Adrenal gland (tissue), 12 donors: ENCODE data around the gene LAMA2. TPM values are rescaled to one million over a fixed set of nuclear protein-coding genes. Genes with fewer than 3 reads are reported as not detected.

Experiments used
- DNase-seq, 7 donors: peaks; one replicate each; pipeline ENCODE4 v3.0.0-alpha.2; 2019 to 2020
- H3K27ac ChIP-seq, 5 donors: fragments of 200-600 bp; sonication (generic) in 4 of 5; 1 replicate in 3 of 5; 2 replicates in 2 of 5; pipeline versions ENCODE4 v1.5.1 to v1.8.0; 2016 to 2020; ENCODE audit warnings: mild to moderate bottlenecking in 1 of 5
- H3K27me3 ChIP-seq: fragments of 200-600 bp; 2 replicates; pipeline ENCODE4 v1.8.0; 2021
- H3K36me3 ChIP-seq, 2 donors: fragments of 200-600 bp; replicated peaks in 1 of 2; 1 replicate in 1 of 2; 2 replicates in 1 of 2; pipeline versions ENCODE4 v1.5.1 to v1.8.0; 2018 to 2022
- H3K4me1 ChIP-seq, 2 donors: fragments of 200-600 bp; replicated peaks in 1 of 2; 1 replicate in 1 of 2; 2 replicates in 1 of 2; pipeline versions ENCODE4 v1.5.1 to v1.8.0; 2018 to 2021
- H3K4me3 ChIP-seq, 4 donors: fragments of 200-600 bp; sonication (generic) in 3 of 4; one replicate each; pipeline ENCODE4 v1.5.1; 2016 to 2018
- H3K9me3 ChIP-seq, 3 donors: fragments of 200-600 bp; sonication (generic) in 1 of 3; replicated peaks in 1 of 3; 1 replicate in 2 of 3; 2 replicates in 1 of 3; pipeline versions ENCODE4 v1.5.1 to v1.8.0; 2016 to 2021
- POLR2A ChIP-seq, 2 donors: fragments of 450-650 bp; IDR thresholded peaks; one replicate each; pipeline ENCODE4 v1.6.1; 2017; ENCODE audit warnings: antibody characterized with exemption in 2 of 2, mild to moderate bottlenecking in 2 of 2, moderate library complexity in 1 of 2
- WGBS, 4 donors: extraction: QIAGEN DNeasy Blood & Tissue Kit in 2 of 4; methylation state at CpG; one replicate each; pipeline versions ENCODE4 v1.1.5 to v1.1.7; 2013 to 2017; 5-methylcytosine and 5-hydroxymethylcytosine counted together
- intact Hi-C, 2 donors: fragments of 100-400 bp; cut with DNase I; formaldehyde crosslinking; loops; one replicate each; pipeline versions ENCODE4 v1.14.1 to v1.15.0; 2022 to 2023
- polyA plus RNA-seq, 3 donors: library from polyadenylated mRNA; stranded (reverse); fragments of 200-250 nt in 2 of 3; fragments of 350-450 nt in 1 of 3; fragmentation: Illumina TruSeq in 1 of 3; extraction: RNeasy Lipid Tissue Mini Kit (QIAGEN cat#74804) in 1 of 3; gene quantifications; one replicate each; pipeline ENCODE4 v1.2.3, GENCODE V29; 2013 to 2014
- small RNA-seq, 2 donors: library from RNA; depleted of rRNA; stranded (forward); fragments of <200 nt; gene quantifications; one replicate each; pipeline ENCODE3, GENCODE V24; 2016
- total RNA-seq, 9 donors: library from RNA; depleted of rRNA in 4 of 9; stranded (reverse); fragments of >200 nt in 4 of 9; fragments of 120-200 nt in 1 of 9; fragmentation: NEBNext Ultra II Directional in 1 of 9; extraction: Animal tissue kit (Norgen Biotek cat#: 25700) in 1 of 9; gene quantifications; one replicate each; pipeline versions ENCODE4 v1.1.0 to v1.2.4, GENCODE V29; 2013 to 2023
- TF ChIP-seq, protein P1 (sequence below), 6 experiments: fragments of 450-650 bp in 4 of 6; fragments of 200-600 bp in 2 of 6; sonication (generic) in 1 of 6; IDR thresholded peaks; 1 replicate in 5 of 6; 2 replicates in 1 of 6; pipeline versions ENCODE4 v1.5.1 to v1.8.0; 2016 to 2021; ENCODE audit warnings: antibody characterized with exemption in 6 of 6, mild to moderate bottlenecking in 2 of 6, moderate library complexity in 1 of 6
- donor health status: healthy with polysubstance abuse.
- donor health status: Bipolar disorder and iron deficiency.
- donor health status: DM: yes; HTN: yes; CAD: no.
- donor health status: DM: no; HTN: no; CAD: no.
- donor health status: DM: no; HTN: no; CAD: no.
- donor health status: DM: yes; HTN: yes; CAD: no.

LAMA2 gene
- total and polyA plus RNA-seq, 12 donors: 5.8 to 105 (median 38.9) TPM

DNA sequence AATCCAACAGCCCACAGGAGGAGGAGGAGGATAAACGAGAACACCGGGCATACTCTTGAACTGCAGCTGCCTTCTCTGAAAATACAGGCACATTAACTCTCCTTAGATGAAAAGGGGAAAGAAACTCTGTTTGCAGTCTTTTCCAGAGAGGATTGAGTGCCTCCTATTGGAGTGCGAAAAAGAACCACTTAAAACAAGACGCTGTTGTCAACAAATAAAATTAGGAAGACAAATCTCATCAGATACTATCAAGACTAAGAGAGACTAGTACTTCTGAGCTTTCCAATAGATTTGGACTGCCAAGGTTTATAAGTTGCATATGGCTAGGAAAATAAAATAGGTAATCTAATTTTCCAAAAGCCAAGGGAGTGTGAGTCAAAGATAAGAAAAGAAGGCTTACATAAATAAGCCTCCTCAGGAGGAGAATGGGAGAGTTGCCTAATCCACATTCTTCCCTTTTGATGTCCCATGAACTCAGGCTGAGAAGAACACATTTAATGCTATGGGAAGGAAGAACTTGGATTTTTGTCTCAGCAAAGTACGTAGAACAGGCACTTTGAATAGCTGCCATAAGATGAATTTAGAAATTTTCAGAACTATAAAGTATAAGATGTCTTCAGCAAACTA lies 672.4 kb downstream of the LAMA2 start:
- intact Hi-C loops: no loop called here
- DNase-seq: no peak
- no peaks in the 10 kb centered on the region for H3K27me3 ChIP-seq
- TF ChIP-seq POLR2A (IDR thresholded peaks at IDR 0.05): no peak
- TF ChIP-seq, protein P1, sequence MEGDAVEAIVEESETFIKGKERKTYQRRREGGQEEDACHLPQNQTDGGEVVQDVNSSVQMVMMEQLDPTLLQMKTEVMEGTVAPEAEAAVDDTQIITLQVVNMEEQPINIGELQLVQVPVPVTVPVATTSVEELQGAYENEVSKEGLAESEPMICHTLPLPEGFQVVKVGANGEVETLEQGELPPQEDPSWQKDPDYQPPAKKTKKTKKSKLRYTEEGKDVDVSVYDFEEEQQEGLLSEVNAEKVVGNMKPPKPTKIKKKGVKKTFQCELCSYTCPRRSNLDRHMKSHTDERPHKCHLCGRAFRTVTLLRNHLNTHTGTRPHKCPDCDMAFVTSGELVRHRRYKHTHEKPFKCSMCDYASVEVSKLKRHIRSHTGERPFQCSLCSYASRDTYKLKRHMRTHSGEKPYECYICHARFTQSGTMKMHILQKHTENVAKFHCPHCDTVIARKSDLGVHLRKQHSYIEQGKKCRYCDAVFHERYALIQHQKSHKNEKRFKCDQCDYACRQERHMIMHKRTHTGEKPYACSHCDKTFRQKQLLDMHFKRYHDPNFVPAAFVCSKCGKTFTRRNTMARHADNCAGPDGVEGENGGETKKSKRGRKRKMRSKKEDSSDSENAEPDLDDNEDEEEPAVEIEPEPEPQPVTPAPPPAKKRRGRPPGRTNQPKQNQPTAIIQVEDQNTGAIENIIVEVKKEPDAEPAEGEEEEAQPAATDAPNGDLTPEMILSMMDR (IDR thresholded peaks at IDR 0.05): no peak
- no peaks in the 10 kb centered on the region for H3K4me1 ChIP-seq
- no peaks in the 10 kb centered on the region for H3K36me3 ChIP-seq
- 74 to 97% (median 89%) methylated on average over 5 of the region's 5 CpGs for WGBS, 4 donors
- H3K27ac ChIP-seq: no peak overlapping the region
- no peaks in the 10 kb centered on the region for H3K9me3 ChIP-seq
- H3K4me3 ChIP-seq: no peak overlapping the region

DNA sequence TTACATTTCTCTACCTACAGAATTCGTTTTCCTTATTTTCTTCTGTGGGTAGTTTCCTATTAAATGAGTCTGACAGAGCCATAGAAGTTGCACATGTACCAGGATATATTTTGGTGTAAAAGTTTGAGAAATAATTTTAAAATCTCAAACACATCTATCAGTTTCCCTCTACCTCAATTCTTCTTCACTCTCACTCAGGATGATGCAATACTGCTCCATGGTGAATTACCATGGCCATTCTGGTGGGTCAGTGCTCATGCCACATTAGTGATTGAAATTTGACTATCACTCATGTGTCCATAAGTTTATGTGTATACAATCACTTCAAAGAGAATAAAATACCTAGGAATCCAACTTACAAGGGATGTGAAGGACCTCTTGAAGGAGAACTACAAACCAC lies 675.3 kb downstream of the LAMA2 start:
- no peaks in the 10 kb centered on the region for H3K36me3 ChIP-seq
- no peak overlapping the region for H3K27ac ChIP-seq
- WGBS, 4 donors: 90 to 94% (median 91%) methylated on average over 1 of the region's 1 CpG
- no peaks in the 10 kb centered on the region for H3K27me3 ChIP-seq
- H3K9me3 ChIP-seq: peaks cover 0 to 7% (median 0%) of the 10 kb centered on the region in 3 donors
- TF ChIP-seq, protein P1 (IDR thresholded peaks at IDR 0.05): no peak
- TF ChIP-seq POLR2A (IDR thresholded peaks at IDR 0.05): no peak
- intact Hi-C loops: no loop called here
- no peak overlapping the region for H3K4me3 ChIP-seq
- DNase-seq: no peak
- H3K4me1 ChIP-seq: no peaks in the 10 kb centered on the region

DNA sequence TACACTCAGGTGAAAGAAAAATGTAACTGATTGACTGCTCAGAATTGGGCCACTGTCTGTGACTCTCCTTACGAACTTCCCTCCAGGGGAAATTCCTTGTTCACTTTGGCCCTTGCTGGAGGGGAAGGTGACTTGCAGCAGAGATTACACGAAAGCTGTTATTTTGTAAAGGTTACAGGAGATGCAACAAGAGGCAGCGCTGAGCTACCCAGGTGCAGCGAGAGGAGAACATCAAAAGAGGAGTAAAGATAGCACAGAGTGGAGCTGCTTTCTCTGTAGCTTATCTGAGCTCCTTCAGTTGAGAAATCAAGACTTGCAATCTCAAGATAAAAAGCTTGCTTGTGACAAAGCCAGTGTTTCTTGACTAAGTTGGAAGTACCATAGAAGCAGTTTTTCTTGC lies 682.4 kb downstream of the LAMA2 start:
- Histone ChIP-seq H3K27me3 (no peaks in the 10 kb centered on the region), H3K9me3 (peaks cover 0 to 7% (median 0%) of the 10 kb centered on the region in 3 donors), H3K36me3 (no peaks in the 10 kb centered on the region), H3K27ac (no peak overlapping the region), H3K4me3 (no peak overlapping the region), H3K4me1 (no peaks in the 10 kb centered on the region)
- DNase-seq: no peak
- no peak for TF ChIP-seq POLR2A (IDR thresholded peaks at IDR 0.05)
- TF ChIP-seq, protein P1 (IDR thresholded peaks at IDR 0.05): no peak
- 82 to 96% (median 91%) methylated on average over 4 of the region's 4 CpGs for WGBS, 4 donors
- intact Hi-C loops: loop anchor here in 1 of 2 donors (10.0 kb wide), 1 partner anchor 51 kb away; no protein-coding TSS in a partner anchor

DNA sequence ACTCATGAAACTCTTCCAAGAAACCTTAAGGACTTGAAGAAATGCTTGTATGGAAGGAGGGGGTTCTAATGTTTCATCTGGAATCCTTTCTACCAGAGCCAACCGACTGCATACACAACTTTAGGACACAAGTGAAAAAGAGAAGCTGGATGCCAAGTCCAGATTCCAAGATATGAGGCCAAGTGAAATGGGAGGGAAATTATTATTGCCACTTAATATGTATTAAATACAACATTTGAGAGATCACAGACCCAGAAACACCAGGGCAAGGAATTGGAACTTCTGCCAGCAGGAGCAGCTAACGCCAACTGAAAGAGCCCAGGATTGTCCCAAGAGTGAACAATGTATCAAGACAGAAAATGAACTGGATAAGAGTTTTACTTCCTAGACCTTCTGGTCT lies 682.9 kb downstream of the LAMA2 start:
- Histone ChIP-seq H3K4me1 (no peaks in the 10 kb centered on the region), H3K9me3 (peaks cover 0 to 7% (median 0%) of the 10 kb centered on the region in 3 donors), H3K36me3 (no peaks in the 10 kb centered on the region), H3K4me3 (no peak overlapping the region), H3K27ac (no peak overlapping the region), H3K27me3 (no peaks in the 10 kb centered on the region)
- intact Hi-C loops: loop anchor here in 1 of 2 donors (10.0 kb wide), 1 partner anchor 51 kb away; no protein-coding TSS in a partner anchor
- DNase-seq: no peak
- 75 to 88% (median 84%) methylated on average over 2 of the region's 2 CpGs for WGBS, 4 donors
- TF ChIP-seq, protein P1 (IDR thresholded peaks at IDR 0.05): no peak
- no peak for TF ChIP-seq POLR2A (IDR thresholded peaks at IDR 0.05)

Small RNA genes within 50 kb of the gene (small RNA-seq; reads per million reads assigned to genes)
- 0 reads per million in 2 donors for gene RNU6-861P
